Osteoblast (primary cell): Measurements from ENCODE around the gene COMMD1. TPM values are rescaled to one million over a fixed set of nuclear protein-coding genes. Genes with fewer than 3 reads are reported as not detected.
"Not testable (repeated sequence)": the region's sequence is repeated elsewhere in the genome, so short reads cannot be mapped to it uniquely, and the experiment has no call there.

ENCODE experiments used
- DNase-seq: peaks from one replicate; pipeline ENCODE4 v3.0.0; 2011; ENCODE audit warnings: low spot score, mixed read lengths; ENCODE audit not compliant: insufficient read length; ENCODE audit errors: missing footprints
- H2AFZ ChIP-seq: 2 replicates; pipeline ENCODE4 v1.6.0; 2011; ENCODE audit warnings: mild to moderate bottlenecking, low read length
- H3K27ac ChIP-seq: 2 replicates; pipeline ENCODE4 v1.5.1; 2011; ENCODE audit warnings: mild to moderate bottlenecking, low read depth, low read length, moderate library complexity
- H3K27me3 ChIP-seq: 2 replicates; pipeline ENCODE4 v1.6.0; 2012; ENCODE audit warnings: mild to moderate bottlenecking, control low read depth, inconsistent platforms, low read length, moderate library complexity; ENCODE audit not compliant: insufficient read depth
- H3K36me3 ChIP-seq: 2 replicates; pipeline ENCODE4 v1.5.1; 2011; ENCODE audit warnings: mild to moderate bottlenecking, low read length, control low read depth, moderate library complexity; ENCODE audit not compliant: insufficient read depth
- H3K4me1 ChIP-seq: 2 replicates; pipeline ENCODE4 v1.5.1; 2011; ENCODE audit warnings: mild to moderate bottlenecking, low read length, control low read depth, moderate library complexity; ENCODE audit not compliant: insufficient read depth
- H3K4me2 ChIP-seq: 2 replicates; pipeline ENCODE4 v1.6.0; 2011; ENCODE audit warnings: mild to moderate bottlenecking, low read length; ENCODE audit not compliant: insufficient read depth
- H3K4me3 ChIP-seq: fragments of 200-600 bp; sonication (generic); 3 replicates; pipeline ENCODE4 v1.5.1; 2012; ENCODE audit warnings: mild to moderate bottlenecking, low read length, inconsistent platforms; ENCODE audit not compliant: insufficient read depth
- H3K79me2 ChIP-seq: 2 replicates; pipeline ENCODE4 v1.6.0; 2012; ENCODE audit warnings: mild to moderate bottlenecking, low read length, control low read depth, inconsistent platforms; ENCODE audit not compliant: insufficient read depth
- H3K9me3 ChIP-seq: 2 replicates; pipeline ENCODE4 v1.5.1; 2011; ENCODE audit warnings: low read depth, low read length, control low read depth
- H4K20me1 ChIP-seq: 2 replicates; pipeline ENCODE4 v1.6.0; 2012; ENCODE audit warnings: mild to moderate bottlenecking, low read length, control low read depth; ENCODE audit not compliant: insufficient read depth
- CTCF ChIP-seq: IDR thresholded peaks from 2 replicates; pipeline ENCODE4 v1.5.1; 2011; ENCODE audit warnings: mild to moderate bottlenecking, low read depth, low read length, moderate library complexity; ENCODE audit errors: extremely low read depth
- total RNA-seq: library from RNA; depleted of rRNA; stranded (reverse); fragments of >200 nt; gene quantifications from 2 replicates; pipeline ENCODE4 v1.2.3, GENCODE V29; 2012

Gene COMMD1
- total RNA-seq, 1 donor, result 51.8 TPM

GRCh38 chr2:61876400-61876799, 29.1 kb upstream of the COMMD1 start:
- peaks cover 16% of the 10 kb centered on the region for H3K79me2 ChIP-seq
- no peak overlapping the region for H2AFZ ChIP-seq
- peaks cover 87% of the 10 kb centered on the region for H3K36me3 ChIP-seq
- no peak overlapping the region for H3K4me2 ChIP-seq
- no peak for TF ChIP-seq CTCF
- H4K20me1 ChIP-seq, result peaks cover 4% of the 10 kb centered on the region
- H3K4me1 ChIP-seq, result no peaks in the 10 kb centered on the region
- no peak overlapping the region for H3K4me3 ChIP-seq
- H3K9me3 ChIP-seq, result no peaks in the 10 kb centered on the region
- H3K27me3 ChIP-seq, result no peaks in the 10 kb centered on the region
- DNase-seq, result no peak
- H3K27ac ChIP-seq, result no peak overlapping the region

GRCh38 chr2:61877571-61878245, 27.8 kb upstream of the COMMD1 start:
- H3K27ac ChIP-seq, result no peak overlapping the region
- TF ChIP-seq CTCF, result no peak
- no peaks in the 10 kb centered on the region for H3K4me1 ChIP-seq
- no peak overlapping the region for H3K4me3 ChIP-seq
- H3K4me2 ChIP-seq, result no peak overlapping the region
- no peak for DNase-seq
- peaks cover 87% of the 10 kb centered on the region for H3K36me3 ChIP-seq
- H4K20me1 ChIP-seq, result peaks cover 4% of the 10 kb centered on the region
- H3K27me3 ChIP-seq, result no peaks in the 10 kb centered on the region
- H3K9me3 ChIP-seq, result no peaks in the 10 kb centered on the region
- H2AFZ ChIP-seq, result no peak overlapping the region
- H3K79me2 ChIP-seq, result peaks cover 17% of the 10 kb centered on the region

- H3K79me2 ChIP-seq, result peaks cover 25% of the 10 kb centered on the region
- no peak overlapping the region for H3K27ac ChIP-seq
- H4K20me1 ChIP-seq, result peaks cover 7% of the 10 kb centered on the region
- no peak for DNase-seq
- no peaks in the 10 kb centered on the region for H3K27me3 ChIP-seq
- no peak for TF ChIP-seq CTCF
- H3K4me2 ChIP-seq, result no peak overlapping the region
- no peaks in the 10 kb centered on the region for H3K9me3 ChIP-seq
- no peaks in the 10 kb centered on the region for H3K4me1 ChIP-seq
- H3K4me3 ChIP-seq, result no peak overlapping the region
- H2AFZ ChIP-seq, result no peak overlapping the region
- peaks cover 89% of the 10 kb centered on the region for H3K36me3 ChIP-seq
Measured at GRCh38 chr2:61878761-61879160, 26.7 kb upstream of the COMMD1 start.

GRCh38 chr2:61879351-61879750, 26.1 kb upstream of the COMMD1 start:
- not testable (repeated sequence) for H4K20me1 ChIP-seq, H3K4me1 ChIP-seq, DNase-seq, H2AFZ ChIP-seq, H3K27me3 ChIP-seq, H3K27ac ChIP-seq, H3K4me3 ChIP-seq, H3K4me2 ChIP-seq, H3K9me3 ChIP-seq
- peaks cover 88% of the 10 kb centered on the region for H3K36me3 ChIP-seq
- H3K79me2 ChIP-seq, result peaks cover 31% of the 10 kb centered on the region
